Right lobe of liver (tissue), 4 donors: ENCODE results near the gene PDE12.

Experiments
- POLR2A ChIP-seq: fragments of 450-650 bp; IDR thresholded peaks from one replicate; pipeline ENCODE4 v1.6.1; 2017; ENCODE audit warnings: antibody characterized with exemption, mild to moderate bottlenecking
- TF ChIP-seq, protein P1 (sequence below), 4 donors: fragments of 200-600 bp in 3 of 4; fragments of 450-650 bp in 1 of 4; IDR thresholded peaks; one replicate each; pipeline versions ENCODE4 v1.5.1 to v1.8.0; 2016 to 2022; ENCODE audit warnings: antibody characterized with exemption in 4 of 4, mild to moderate bottlenecking in 2 of 4
- donor health status: DM: no; HTN: no; CAD: no.
- donor health status: DM: no; HTN: no; CAD: no.
- donor health status: DM: no; HTN: yes; CAD: no.

GRCh38 chr3:57544181-57545125 is 11.6 kb upstream of the PDE12 start, which contains the start of gene DNAH12:
- no peak for TF ChIP-seq POLR2A
- TF ChIP-seq, protein P1, sequence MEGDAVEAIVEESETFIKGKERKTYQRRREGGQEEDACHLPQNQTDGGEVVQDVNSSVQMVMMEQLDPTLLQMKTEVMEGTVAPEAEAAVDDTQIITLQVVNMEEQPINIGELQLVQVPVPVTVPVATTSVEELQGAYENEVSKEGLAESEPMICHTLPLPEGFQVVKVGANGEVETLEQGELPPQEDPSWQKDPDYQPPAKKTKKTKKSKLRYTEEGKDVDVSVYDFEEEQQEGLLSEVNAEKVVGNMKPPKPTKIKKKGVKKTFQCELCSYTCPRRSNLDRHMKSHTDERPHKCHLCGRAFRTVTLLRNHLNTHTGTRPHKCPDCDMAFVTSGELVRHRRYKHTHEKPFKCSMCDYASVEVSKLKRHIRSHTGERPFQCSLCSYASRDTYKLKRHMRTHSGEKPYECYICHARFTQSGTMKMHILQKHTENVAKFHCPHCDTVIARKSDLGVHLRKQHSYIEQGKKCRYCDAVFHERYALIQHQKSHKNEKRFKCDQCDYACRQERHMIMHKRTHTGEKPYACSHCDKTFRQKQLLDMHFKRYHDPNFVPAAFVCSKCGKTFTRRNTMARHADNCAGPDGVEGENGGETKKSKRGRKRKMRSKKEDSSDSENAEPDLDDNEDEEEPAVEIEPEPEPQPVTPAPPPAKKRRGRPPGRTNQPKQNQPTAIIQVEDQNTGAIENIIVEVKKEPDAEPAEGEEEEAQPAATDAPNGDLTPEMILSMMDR (IDR thresholded peaks at IDR 0.05), result no peak
